Colonic mucosa (tissue), 4 donors: Measurements from ENCODE around the gene KANSL1L. TPM values are rescaled to one million over a fixed set of nuclear protein-coding genes. Genes with fewer than 3 reads are reported as not detected.

ENCODE experiments used
- DNase-seq: peaks from one replicate; pipeline ENCODE4 v3.0.0-alpha.2; 2020
- H3K27ac ChIP-seq: fragments of 200-600 bp; one replicate; pipeline ENCODE4 v1.8.0; 2021
- H3K27me3 ChIP-seq: fragments of 200-600 bp; one replicate; pipeline ENCODE4 v1.8.0; 2021
- H3K36me3 ChIP-seq: fragments of 200-600 bp; one replicate; pipeline ENCODE4 v1.8.0; 2021
- H3K4me1 ChIP-seq: fragments of 200-600 bp; one replicate; pipeline ENCODE4 v1.8.0; 2021; ENCODE audit warnings: mild to moderate bottlenecking
- H3K4me3 ChIP-seq: fragments of 200-600 bp; one replicate; pipeline ENCODE4 v1.8.0; 2021
- H3K9ac ChIP-seq, 2 donors: one replicate each; pipeline ENCODE4 v1.7.0; 2013; ENCODE audit warnings: control low read depth in 2 of 2, low read depth in 2 of 2, low read length in 2 of 2
- H3K9me3 ChIP-seq: fragments of 200-600 bp; one replicate; pipeline ENCODE4 v1.8.0; 2021
- intact Hi-C: fragments of 100-400 bp; cut with DNase I; formaldehyde crosslinking; loops from one replicate; pipeline ENCODE4 v1.14.1; 2022
- total RNA-seq, 2 donors: library from RNA; stranded (reverse); fragmentation: NEBNext Ultra II Directional in 1 of 2; extraction: Animal tissue kit (Norgen Biotek cat#: 25700) in 1 of 2; gene quantifications; one replicate each; pipeline ENCODE4 v1.2.1, GENCODE V29; 2021
- TF ChIP-seq, protein P1 (sequence below): fragments of 200-600 bp; IDR thresholded peaks from one replicate; pipeline ENCODE4 v1.8.0; 2022; ENCODE audit warnings: antibody characterized with exemption, mild to moderate bottlenecking
- donor health status: healthy.
- donor health status: DM: no; HTN: no; CAD: no.
- donor health status: DM: no; HTN: no; CAD: no.

The KANSL1L gene
- total RNA-seq, 2 donors from 2014 or later = 5.9 to 7.7 TPM

DNA sequence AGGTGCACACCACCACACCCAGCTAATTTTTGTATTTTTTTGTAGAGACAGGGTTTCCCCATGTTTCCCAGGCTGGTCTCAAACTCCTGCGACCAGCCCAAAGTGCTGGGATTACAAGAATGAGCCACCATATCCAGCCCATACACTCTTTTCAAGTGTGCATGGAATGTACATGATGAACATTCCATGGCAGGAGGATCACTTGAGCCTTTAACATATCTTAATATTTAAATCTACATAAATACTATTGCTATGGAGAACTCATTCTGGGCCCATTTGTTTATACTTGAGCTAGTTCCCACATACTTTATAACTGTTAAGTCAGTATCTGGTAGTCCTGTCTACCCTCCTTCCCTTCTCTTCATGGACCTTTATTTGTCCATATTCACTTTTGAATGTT lies 120.3 kb downstream of the KANSL1L start:
- H3K27me3 ChIP-seq = no peaks in the 10 kb centered on the region
- no peak overlapping the region for H3K9ac ChIP-seq
- TF ChIP-seq, protein P1, sequence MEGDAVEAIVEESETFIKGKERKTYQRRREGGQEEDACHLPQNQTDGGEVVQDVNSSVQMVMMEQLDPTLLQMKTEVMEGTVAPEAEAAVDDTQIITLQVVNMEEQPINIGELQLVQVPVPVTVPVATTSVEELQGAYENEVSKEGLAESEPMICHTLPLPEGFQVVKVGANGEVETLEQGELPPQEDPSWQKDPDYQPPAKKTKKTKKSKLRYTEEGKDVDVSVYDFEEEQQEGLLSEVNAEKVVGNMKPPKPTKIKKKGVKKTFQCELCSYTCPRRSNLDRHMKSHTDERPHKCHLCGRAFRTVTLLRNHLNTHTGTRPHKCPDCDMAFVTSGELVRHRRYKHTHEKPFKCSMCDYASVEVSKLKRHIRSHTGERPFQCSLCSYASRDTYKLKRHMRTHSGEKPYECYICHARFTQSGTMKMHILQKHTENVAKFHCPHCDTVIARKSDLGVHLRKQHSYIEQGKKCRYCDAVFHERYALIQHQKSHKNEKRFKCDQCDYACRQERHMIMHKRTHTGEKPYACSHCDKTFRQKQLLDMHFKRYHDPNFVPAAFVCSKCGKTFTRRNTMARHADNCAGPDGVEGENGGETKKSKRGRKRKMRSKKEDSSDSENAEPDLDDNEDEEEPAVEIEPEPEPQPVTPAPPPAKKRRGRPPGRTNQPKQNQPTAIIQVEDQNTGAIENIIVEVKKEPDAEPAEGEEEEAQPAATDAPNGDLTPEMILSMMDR = no peak
- no peak overlapping the region for H3K4me3 ChIP-seq
- H3K27ac ChIP-seq = no peak overlapping the region
- no peak for DNase-seq
- H3K4me1 ChIP-seq = no peaks in the 10 kb centered on the region
- no peaks in the 10 kb centered on the region for H3K9me3 ChIP-seq
- intact Hi-C loops = no loop called here
- no peaks in the 10 kb centered on the region for H3K36me3 ChIP-seq

DNA sequence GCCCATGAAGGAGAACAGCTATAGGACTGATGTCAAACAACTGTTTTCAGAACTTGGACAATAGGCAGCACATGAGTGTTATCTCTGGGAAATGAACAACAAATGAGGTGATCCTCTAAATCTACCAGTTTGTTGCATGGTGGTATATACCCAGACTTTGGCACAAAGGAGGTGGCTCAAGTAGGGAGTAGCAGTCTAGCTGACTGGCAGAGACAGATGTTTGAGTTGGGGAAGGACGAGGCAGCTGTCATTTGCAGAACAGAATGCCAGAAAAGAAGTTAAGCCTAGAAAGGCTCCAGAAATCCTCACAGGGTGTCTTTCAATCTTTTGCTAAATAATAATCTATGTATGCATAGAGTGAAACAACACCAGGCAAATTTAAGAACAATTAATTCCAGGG lies 121.4 kb downstream of the KANSL1L start:
- no peak overlapping the region for H3K9ac ChIP-seq
- TF ChIP-seq, protein P1 = no peak
- no peaks in the 10 kb centered on the region for H3K36me3 ChIP-seq
- no peak for DNase-seq
- no peak overlapping the region for H3K4me3 ChIP-seq
- H3K4me1 ChIP-seq = no peaks in the 10 kb centered on the region
- H3K27ac ChIP-seq = no peak overlapping the region
- H3K9me3 ChIP-seq = no peaks in the 10 kb centered on the region
- no peaks in the 10 kb centered on the region for H3K27me3 ChIP-seq
- intact Hi-C loops = no loop called here

DNA sequence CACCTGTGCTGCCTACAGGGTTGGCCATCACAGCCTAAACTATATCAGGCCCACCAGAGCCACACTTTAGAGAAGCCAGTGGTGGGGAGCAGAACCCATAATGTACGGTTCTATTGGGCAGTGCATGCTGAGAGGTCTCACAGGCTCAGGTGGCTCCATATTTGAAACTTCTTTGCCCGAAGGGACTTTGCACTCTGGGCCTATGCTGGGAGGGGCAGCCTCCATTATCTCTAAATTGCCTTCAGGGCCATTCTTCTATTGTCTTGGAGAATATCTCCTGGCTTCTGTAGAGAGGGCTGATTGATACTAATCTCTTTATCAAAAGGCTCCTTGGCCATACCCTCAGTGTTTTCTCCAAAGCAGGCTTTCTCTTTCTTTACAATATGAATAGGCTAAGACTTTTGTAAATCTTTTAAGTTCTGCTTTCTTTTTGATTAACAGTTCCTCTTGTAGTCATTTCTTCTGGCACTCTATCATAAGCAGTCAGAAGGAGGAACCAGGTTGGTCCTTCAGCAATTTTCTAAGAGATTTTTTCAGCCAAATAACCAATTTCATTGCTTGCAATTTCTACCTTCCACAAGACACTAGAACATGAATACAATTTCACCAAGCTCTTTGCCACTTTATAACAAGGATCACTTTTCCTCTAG lies 124.2 kb downstream of the KANSL1L start:
- intact Hi-C loops = no loop called here
- Histone ChIP-seq H3K4me3 (no peak overlapping the region), H3K36me3 (no peaks in the 10 kb centered on the region), H3K27me3 (no peaks in the 10 kb centered on the region), H3K4me1 (no peaks in the 10 kb centered on the region), H3K27ac (no peak overlapping the region), H3K9ac (no peak overlapping the region), H3K9me3 (no peaks in the 10 kb centered on the region)
- TF ChIP-seq, protein P1 = no peak
- DNase-seq = no peak

DNA sequence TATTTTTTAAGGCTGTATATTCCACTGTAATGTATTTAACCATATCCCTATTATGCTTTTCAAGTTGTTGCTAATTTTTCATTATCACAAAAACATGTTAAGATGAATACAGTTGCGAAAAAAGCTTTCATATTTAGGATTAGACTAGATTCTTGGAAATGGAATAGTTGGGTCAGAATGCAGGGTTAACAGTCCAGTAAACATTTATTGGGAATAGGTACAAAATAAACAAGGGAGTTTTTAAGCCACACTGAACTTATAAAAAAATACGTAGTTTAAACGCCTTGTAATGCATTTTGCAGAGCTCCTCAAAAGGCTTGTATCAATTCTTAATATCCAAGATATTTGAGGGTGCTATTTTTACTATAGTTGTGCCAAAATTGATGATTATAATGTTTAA lies 133.1 kb downstream of the KANSL1L start:
- no peaks in the 10 kb centered on the region for H3K4me1 ChIP-seq
- H3K9me3 ChIP-seq = no peaks in the 10 kb centered on the region
- no peak overlapping the region for H3K27ac ChIP-seq

DNA sequence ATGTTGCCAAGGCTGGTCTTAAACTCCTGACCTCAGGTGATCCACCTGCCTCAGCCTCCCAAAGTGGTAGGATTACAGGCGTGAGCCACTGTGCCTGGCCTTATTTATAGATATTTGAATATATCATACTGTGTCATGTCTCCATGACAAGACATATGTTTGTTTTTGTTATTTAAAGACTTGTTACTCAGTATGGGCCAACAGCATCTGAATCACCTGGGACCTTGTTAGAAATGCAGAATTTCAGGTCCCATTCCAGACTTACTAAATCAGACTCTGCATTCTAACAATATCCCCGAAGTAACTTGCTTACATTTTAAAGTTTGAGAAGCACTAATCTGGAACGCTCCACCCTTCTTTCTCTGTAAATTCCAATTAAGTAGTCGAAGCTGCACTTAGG lies 135.5 kb downstream of the KANSL1L start:
- intact Hi-C loops = no loop called here
- no peaks in the 10 kb centered on the region for H3K36me3 ChIP-seq
- TF ChIP-seq, protein P1 = no peak
- H3K9me3 ChIP-seq = no peaks in the 10 kb centered on the region
- no peak for DNase-seq
- H3K4me1 ChIP-seq = no peaks in the 10 kb centered on the region
- H3K4me3 ChIP-seq = no peak overlapping the region
- no peak overlapping the region for H3K27ac ChIP-seq
- H3K9ac ChIP-seq = no peak overlapping the region
- H3K27me3 ChIP-seq = no peaks in the 10 kb centered on the region

More for the DNA sequence above, 133.1 kb downstream of the KANSL1L start:
- DNase-seq = no peak
- TF ChIP-seq, protein P1 = no peak
- Histone ChIP-seq H3K27me3 (no peaks in the 10 kb centered on the region), H3K9ac (no peak overlapping the region), H3K4me3 (no peak overlapping the region), H3K36me3 (no peaks in the 10 kb centered on the region)
- intact Hi-C loops = no loop called here
